Colonic mucosa (tissue), 4 donors: Measurements from ENCODE around the gene EPHA1. TPM values are rescaled to one million over a fixed set of nuclear protein-coding genes. Genes with fewer than 3 reads are reported as not detected.

ENCODE experiments used
- DNase-seq: peaks from one replicate; pipeline ENCODE4 v3.0.0-alpha.2; 2020
- H3K27ac ChIP-seq: fragments of 200-600 bp; one replicate; pipeline ENCODE4 v1.8.0; 2021
- H3K27me3 ChIP-seq: fragments of 200-600 bp; one replicate; pipeline ENCODE4 v1.8.0; 2021
- H3K36me3 ChIP-seq: fragments of 200-600 bp; one replicate; pipeline ENCODE4 v1.8.0; 2021
- H3K4me1 ChIP-seq: fragments of 200-600 bp; one replicate; pipeline ENCODE4 v1.8.0; 2021; ENCODE audit warnings: mild to moderate bottlenecking
- H3K4me3 ChIP-seq: fragments of 200-600 bp; one replicate; pipeline ENCODE4 v1.8.0; 2021
- H3K9ac ChIP-seq, 2 donors: one replicate each; pipeline ENCODE4 v1.7.0; 2013; ENCODE audit warnings: control low read depth in 2 of 2, low read depth in 2 of 2, low read length in 2 of 2
- H3K9me3 ChIP-seq: fragments of 200-600 bp; one replicate; pipeline ENCODE4 v1.8.0; 2021
- CTCF ChIP-seq: fragments of 200-600 bp; IDR thresholded peaks from one replicate; pipeline ENCODE4 v1.8.0; 2022; ENCODE audit warnings: antibody characterized with exemption, mild to moderate bottlenecking
- intact Hi-C: fragments of 100-400 bp; cut with DNase I; formaldehyde crosslinking; loops from one replicate; pipeline ENCODE4 v1.14.1; 2022
- microRNA-seq: library from miRNA; unstranded; fragments of <30 nt; microRNA quantifications from one replicate; pipeline ENCODE4, GENCODE V29; 2019
- total RNA-seq, 2 donors: library from RNA; stranded (reverse); fragmentation: NEBNext Ultra II Directional in 1 of 2; extraction: Animal tissue kit (Norgen Biotek cat#: 25700) in 1 of 2; gene quantifications; one replicate each; pipeline ENCODE4 v1.2.1, GENCODE V29; 2021
- donor health status: healthy.
- donor health status: DM: no; HTN: no; CAD: no.
- donor health status: DM: no; HTN: no; CAD: no.

Gene EPHA1
- total RNA-seq, 2 donors from 2014 or later = 16.0 to 18.4 TPM

GRCh38 chr7:143341842-143342241 is 66.8 kb downstream of the EPHA1 start:
- Histone ChIP-seq H3K27me3 (no peaks in the 10 kb centered on the region), H3K4me3 (no peak overlapping the region), H3K27ac (no peak overlapping the region), H3K9ac (no peak overlapping the region), H3K4me1 (no peaks in the 10 kb centered on the region), H3K36me3 (no peaks in the 10 kb centered on the region), H3K9me3 (no peaks in the 10 kb centered on the region)
- intact Hi-C loops = no loop called here
- DNase-seq = no peak
- TF ChIP-seq CTCF = no peak

Small RNA genes lying within 50 kb of the gene (microRNA-seq; reads per million reads assigned to microRNA genes)
- gene MIR6892 = not detected

Other genes with a start within 250 kb of the EPHA1 start
- gene TAS2R39, start 225.4 kb downstream of the EPHA1 start, total RNA-seq = not detected
- not detected for gene TAS2R40, start 186.8 kb downstream of the EPHA1 start, total RNA-seq
- gene GSTK1, start 145.4 kb downstream of the EPHA1 start, total RNA-seq = 100 to 1,000 TPM; 210 to 272 TPM
- 10 to 100 TPM; 18.4 to 27.2 TPM for gene TMEM139, start 123.9 kb downstream of the EPHA1 start, total RNA-seq
- 10 to 100 TPM; 33.9 to 47.0 TPM for gene CASP2, start 120.5 kb downstream of the EPHA1 start, total RNA-seq
- not detected for gene CLCN1, start 92.7 kb downstream of the EPHA1 start, total RNA-seq
- gene FAM131B, start 46.1 kb downstream of the EPHA1 start, total RNA-seq = 1 to 10 TPM in 1 of 2 donors, under 1 TPM in 1; 0.40 to 1.8 TPM
- gene ZYX, start 27.5 kb downstream of the EPHA1 start, total RNA-seq = 100 to 1,000 TPM in 1 of 2 donors, 10 to 100 TPM in 1; 54.9 to 110 TPM
- not detected for gene TAS2R60, start 34.6 kb upstream of the EPHA1 start, total RNA-seq
- gene TAS2R41, start 69.0 kb upstream of the EPHA1 start, total RNA-seq = not detected
- 1 to 10 TPM; 1.3 to 2.0 TPM for gene CTAGE15, start 162.9 kb upstream of the EPHA1 start, total RNA-seq
- gene TCAF2, start 212.1 kb upstream of the EPHA1 start, total RNA-seq = 1 to 10 TPM in 1 of 2 donors, under 1 TPM in 1; 0.32 to 1.4 TPM